Liver (tissue), 4 donors: ENCODE results near the gene SRPX. TPM values are rescaled to one million over a fixed set of nuclear protein-coding genes. Genes with fewer than 3 reads are reported as not detected.

ENCODE experiments used
- polyA plus RNA-seq, 2 donors: library from polyadenylated mRNA; stranded (reverse) in 1 of 2; unstranded in 1 of 2; fragments of 200-250 nt in 1 of 2; fragments of >200 nt in 1 of 2; fragmentation: Nextera tagmentation in 1 of 2; extraction: Ambion mirVana in 1 of 2; gene quantifications; one replicate each; pipeline versions ENCODE4 v1.2.1 to v1.2.3, GENCODE V29; 2013 to 2015
- total RNA-seq, 2 donors: library from RNA; depleted of rRNA; stranded (reverse); fragments of >200 nt; gene quantifications; one replicate each; pipeline ENCODE4 v1.2.3, GENCODE V29; 2014
- donor health status: healthy.
- donor health status: healthy.
- donor health status: healthy.

SRPX gene
- total and polyA plus RNA-seq, 4 donors, result 4.9 to 15.3 (median 10.3) TPM

Other genes with a start within 250 kb of the SRPX start
- 1 to 10 TPM in 1 of 2 donors, under 1 TPM in 1; 0.09 to 2.8 TPM for gene SYTL5, start 214.3 kb downstream of the SRPX start, total RNA-seq
- gene SYTL5, start 214.3 kb downstream of the SRPX start, polyA plus RNA-seq, result 1 to 10 TPM in 1 of 2 donors, under 1 TPM in 1; 0.82 to 1.2 TPM
- 1 to 10 TPM; 3.8 to 7.2 TPM for gene RPGR, start 106.6 kb upstream of the SRPX start, total RNA-seq
- gene RPGR, start 106.6 kb upstream of the SRPX start, polyA plus RNA-seq, result 1 to 10 TPM; 1.7 to 3.2 TPM
- 10 to 100 TPM; 46.3 to 67.9 TPM for gene OTC, start 131.7 kb upstream of the SRPX start, total RNA-seq
- gene OTC, start 131.7 kb upstream of the SRPX start, polyA plus RNA-seq, result 10 to 100 TPM; 41.5 to 72.1 TPM